GM19035 (cell line): Measurements from ENCODE around the gene NCOA1.
A peak's percentile ranks its signal among the peaks of the same experiment; 100 is the strongest.
"Not testable (repeated sequence)": the region's sequence is repeated elsewhere in the genome, so short reads cannot be mapped to it uniquely, and the experiment has no call there.

Experiments used
- ATAC-seq: cut with Tn5 transposase; IDR thresholded peaks from one replicate; pipeline ENCODE4 v1.9.1; 2021; ENCODE audit not compliant: unreplicated experiment

Gene NCOA1

DNA sequence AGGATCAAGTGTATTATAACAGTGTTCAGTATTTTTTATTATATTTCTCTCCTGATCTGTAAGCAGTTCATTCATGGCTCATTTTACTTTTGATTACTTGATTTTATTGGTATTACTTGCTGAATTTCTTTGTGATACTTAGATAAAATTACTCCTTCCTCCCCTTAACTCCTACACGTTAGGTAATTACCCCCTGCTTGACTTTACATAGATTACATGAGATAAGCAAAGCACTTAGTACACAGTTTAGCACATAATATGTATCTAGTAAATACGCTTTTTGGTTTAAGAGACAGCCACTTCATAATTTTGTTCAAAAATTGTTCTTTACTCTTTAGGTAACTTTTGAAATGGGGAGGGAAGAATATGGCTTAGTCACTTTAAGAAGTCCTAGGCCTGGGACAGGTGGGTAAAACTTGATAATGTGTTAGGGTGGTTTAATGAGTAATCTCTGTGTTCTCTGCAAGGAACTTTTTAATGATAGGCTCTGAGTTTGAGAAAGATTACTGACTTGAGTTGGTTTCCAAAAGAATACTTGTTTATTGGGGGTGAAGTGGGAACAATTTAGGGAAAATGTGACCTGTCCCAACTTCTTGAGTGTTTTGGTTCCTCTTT is 80.9 kb downstream of the NCOA1 start:
- no peak for ATAC-seq

- ATAC-seq = no peak
These were observed 85.1 kb downstream of the NCOA1 start for GRCh38 chr2:24576146-24576545.

GRCh38 chr2:24576617-24577016 is 85.6 kb downstream of the NCOA1 start:
- no peak for ATAC-seq

DNA sequence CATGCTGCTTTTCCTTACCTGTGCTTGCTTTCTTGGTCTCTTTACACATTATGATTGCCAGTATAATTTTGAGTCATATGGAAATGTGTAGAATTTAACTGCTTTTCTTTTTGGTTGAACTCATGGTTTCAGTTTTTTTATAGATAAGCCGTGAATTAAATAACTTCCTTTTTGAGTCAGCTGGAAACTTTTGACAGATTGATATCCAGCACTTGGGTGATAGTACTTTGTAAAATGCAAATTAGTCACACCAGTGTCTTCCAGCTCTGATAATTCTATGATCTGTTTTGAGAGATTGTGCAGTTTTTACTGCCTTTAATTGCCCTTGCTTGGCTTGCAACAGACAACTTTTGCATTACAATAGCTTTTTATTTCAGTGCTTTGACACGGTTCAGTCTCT is 86.4 kb downstream of the NCOA1 start:
- peak; percentile 80 for ATAC-seq

DNA sequence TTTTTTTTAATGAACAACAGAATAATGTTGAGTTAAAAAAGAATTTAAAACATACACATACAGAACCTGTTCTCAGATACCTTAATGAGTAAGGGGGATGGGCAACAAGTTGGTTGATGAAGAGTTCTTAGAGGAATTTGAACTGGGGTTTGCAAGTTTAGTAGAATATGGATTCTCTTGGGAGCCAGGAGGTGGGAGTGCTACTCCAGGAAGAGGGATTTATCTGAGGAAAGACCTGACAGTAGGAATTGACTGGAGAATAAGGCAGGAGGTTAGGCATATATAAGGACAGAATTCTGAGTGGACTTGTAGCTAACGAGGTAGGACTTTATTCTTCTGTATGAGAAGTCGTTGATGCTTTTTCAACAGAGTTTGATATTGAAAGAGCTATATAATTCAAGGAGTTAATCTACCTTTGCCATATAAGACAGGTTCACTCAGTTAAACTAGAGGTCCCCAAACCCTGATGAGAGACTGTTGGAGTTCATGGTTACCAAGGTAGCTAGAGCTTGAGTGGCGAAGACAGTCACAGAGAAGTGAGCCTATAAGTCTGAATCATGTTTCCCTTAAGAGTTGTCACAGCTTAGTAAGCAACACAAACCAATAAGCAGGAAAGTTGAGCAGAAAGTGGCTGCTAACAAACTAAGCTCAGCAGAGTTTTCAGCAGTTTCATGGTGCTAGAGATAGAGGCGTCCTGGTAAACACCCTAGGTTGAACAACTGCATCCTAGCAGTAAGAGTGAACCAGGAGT is 88.2 kb downstream of the NCOA1 start:
- ATAC-seq = no peak

- no peak for ATAC-seq
These were observed 89.5 kb downstream of the NCOA1 start for GRCh38 chr2:24580561-24580960.

DNA sequence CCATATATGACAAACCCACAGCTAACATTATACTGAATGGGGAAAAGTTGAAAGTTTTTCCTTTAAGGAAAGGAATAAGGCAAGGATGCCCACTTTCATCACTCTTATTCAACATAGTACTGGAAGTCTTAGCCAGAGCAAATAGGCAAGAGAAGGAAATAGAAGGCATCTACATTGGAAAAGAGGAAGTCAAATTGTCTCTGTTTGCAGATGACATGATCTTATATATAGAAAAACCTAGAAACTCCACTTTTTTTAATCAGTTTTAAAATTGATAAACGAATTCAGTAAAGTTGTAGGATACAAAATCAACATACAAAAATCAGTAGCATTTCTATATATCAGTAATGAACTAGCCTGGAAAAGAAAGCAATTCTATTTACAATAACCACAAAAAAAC is 90.9 kb downstream of the NCOA1 start:
- not testable (repeated sequence) for ATAC-seq

GRCh38 chr2:24586955-24587354 is 95.9 kb downstream of the NCOA1 start:
- peak; percentile 75 for ATAC-seq

DNA sequence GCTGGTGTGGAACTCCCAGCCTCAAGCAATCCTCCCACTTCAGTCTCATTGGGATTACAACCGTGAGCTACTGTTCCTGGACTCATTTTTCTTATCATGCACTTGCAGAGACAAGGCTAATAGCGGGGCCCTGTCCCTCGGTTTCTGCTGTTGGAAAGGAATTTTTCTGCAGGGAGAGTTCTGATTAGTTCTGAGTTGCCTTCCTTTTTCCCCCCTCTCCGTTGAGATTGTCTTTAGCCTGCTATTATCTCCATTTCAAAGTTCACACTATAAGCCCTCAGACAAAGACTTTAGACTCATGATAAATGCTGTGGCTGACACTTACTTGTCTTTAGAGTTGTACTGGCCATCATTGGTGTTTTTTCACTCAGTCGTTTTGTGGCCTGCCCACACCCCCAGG is 97.2 kb downstream of the NCOA1 start:
- ATAC-seq = no peak

GRCh38 chr2:24592441-24593100 is 101.5 kb downstream of the NCOA1 start:
- no peak for ATAC-seq

DNA sequence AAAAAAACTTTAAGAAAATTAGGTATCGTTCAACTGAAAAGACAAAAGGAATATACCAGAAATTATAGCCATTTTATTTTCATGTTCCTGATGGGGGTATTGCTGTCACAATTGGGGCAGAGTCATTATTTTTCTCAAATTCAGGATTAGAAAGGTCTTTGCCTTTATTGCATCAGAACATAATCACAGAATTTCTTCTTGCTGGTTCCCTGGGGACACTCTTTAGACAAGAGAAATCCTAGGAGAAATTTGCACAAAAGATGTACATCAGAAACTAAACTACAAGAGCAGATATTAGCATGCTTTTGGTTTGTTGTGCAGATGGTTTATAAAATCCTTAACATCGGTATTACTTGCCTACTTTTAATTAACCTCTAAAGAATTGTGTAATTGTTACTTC is 103.2 kb downstream of the NCOA1 start:
- no peak for ATAC-seq

DNA sequence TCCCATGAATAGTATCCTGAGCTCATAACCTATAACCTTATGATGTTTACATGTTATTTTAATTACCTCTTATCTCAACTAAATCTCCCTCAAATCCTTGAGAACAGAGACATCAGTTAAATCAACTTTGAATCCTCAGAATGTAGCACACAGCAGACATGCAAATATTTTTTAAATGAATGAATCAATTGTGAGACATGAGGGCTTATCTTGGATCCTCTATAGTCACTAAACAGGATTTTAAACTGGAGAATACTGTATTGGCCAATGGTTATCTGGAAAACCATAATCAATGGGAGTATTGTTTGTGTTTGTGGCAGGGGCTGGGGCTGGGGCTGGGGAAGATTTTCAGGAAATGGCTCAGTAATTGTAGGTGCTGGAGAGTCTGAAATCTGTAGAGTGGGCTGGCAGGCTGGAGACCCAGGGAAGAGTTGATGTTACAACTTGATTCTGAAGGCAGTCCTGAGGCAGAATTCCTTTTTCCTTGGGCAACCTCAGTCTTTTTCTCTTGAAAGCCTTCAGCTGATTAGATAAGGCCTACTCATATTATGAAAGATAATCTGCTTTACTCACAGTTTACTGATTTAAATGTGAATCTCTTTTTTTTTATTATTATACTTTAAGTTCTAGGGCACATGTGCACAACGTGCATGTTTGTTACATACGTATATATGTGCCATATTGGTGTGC is 106.3 kb downstream of the NCOA1 start:
- ATAC-seq = no peak

DNA sequence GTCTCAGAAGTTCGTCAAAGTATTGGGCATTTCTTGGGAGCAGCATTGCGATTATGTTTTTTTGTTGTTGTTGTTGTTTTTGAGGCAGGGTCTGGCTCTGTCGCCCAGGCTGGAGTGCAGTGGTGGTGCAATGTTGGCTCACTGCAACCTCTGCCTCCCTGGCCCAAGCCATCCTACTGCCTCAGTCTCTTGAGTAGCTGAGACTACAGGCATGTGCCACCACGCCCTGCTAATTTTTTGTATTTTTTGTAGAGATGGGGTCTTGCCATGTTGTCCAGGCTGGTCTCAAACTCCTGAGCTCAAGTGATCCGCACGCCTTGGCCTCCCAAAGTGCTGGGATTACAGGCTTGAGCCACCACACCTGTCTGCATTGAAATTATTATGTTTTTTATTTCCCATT is 109.1 kb downstream of the NCOA1 start:
- not testable (repeated sequence) for ATAC-seq

DNA sequence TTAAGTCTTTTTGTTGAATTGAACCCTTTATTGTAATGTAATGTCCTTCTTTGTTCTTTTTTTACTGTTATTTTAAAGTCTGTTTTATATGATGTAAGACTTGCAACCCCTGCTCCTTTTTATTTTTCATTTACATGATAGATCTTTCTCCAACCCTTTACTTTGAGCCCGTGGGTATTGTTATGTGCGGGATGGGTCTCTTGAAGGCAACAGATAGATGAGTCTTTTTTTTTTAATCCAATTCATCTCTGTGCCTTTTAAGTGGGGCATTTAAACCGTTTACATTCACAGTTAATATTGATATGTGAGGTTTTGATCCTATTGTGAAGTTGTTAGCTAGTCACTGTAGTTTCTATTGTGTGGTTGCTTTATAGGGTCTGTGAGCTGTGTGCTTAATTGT is 120.6 kb downstream of the NCOA1 start:
- ATAC-seq = no peak

GRCh38 chr2:24613154-24613814 is 122.2 kb downstream of the NCOA1 start:
- ATAC-seq = no peak

- no peak for ATAC-seq
These were observed 125.6 kb downstream of the NCOA1 start for GRCh38 chr2:24616616-24617015.

DNA sequence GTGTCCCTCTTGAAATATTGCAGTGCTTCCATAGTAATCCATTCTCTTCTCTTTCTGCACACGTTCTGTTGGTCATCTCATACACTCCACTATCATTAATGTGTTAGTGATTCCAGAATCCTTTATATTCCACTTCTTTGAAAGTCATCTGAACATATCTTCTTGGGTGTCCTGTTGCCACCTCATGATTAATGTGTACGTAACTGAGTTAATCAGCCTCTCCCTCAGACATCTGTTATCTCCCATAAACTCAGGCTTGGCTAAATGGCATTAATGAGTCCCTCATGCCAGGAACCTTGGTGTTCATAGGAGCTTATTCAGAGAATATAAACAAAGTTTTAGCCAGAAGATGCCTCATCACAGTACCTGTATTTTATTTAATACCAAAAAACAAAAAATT is 126.4 kb downstream of the NCOA1 start:
- no peak for ATAC-seq

- ATAC-seq = no peak
These were observed 127.1 kb downstream of the NCOA1 start for GRCh38 chr2:24618144-24618543.

DNA sequence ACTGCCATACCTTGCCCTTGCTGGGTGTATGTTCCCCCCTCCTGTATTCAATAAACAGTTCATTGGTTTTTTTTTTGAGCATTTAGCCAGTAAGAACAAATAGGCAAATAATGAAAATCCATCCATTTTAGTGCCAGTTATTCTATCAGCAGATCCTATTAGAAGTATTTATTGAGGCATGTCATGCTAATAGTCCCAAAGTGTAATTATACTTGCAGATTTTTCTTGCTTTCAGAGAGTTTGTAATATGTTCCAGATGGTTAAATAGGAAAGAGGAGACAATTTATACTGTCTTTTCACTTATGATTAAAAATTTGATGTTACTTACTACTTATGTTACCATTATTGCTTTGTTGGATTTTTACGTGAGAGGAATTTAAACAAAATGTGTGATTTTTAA is 127.6 kb downstream of the NCOA1 start:
- no peak for ATAC-seq

GRCh38 chr2:24620936-24621335 is 129.9 kb downstream of the NCOA1 start:
- no peak for ATAC-seq
